ENCODE data around the gene SLC28A3. TPM values are rescaled to one million over a fixed set of nuclear protein-coding genes. Genes with fewer than 3 reads are reported as not detected.

The SLC28A3 gene
- total RNA-seq, 1 donor = 0.72 TPM

GRCh38 chr9:84318981-84319380 lies 21.6 kb downstream of the SLC28A3 start:
- TF ChIP-seq CTCF (IDR thresholded peaks at IDR 0.05; ENCODE audit: extremely low read depth, low read depth, low read length) = no peak
- Histone ChIP-seq H3K4me3 (ENCODE audit: insufficient read depth, low read length) (no peak overlapping the region), H3K27ac (ENCODE audit: low read depth, low read length) (no peak overlapping the region), H3K4me2 (ENCODE audit: insufficient read depth, low read length) (no peak overlapping the region), H4K20me1 (ENCODE audit: insufficient read depth, low read length) (no peaks in the 10 kb centered on the region), H3K36me3 (ENCODE audit: insufficient read depth, low read length) (no peaks in the 10 kb centered on the region), H2AFZ (ENCODE audit: low read length) (no peak overlapping the region), H3K27me3 (ENCODE audit: insufficient read depth, low read length) (peaks cover 2% of the 10 kb centered on the region), H3K9me3 (ENCODE audit: low read depth, low read length) (no peaks in the 10 kb centered on the region), H3K79me2 (ENCODE audit: insufficient read depth, low read length) (no peaks in the 10 kb centered on the region), H3K4me1 (ENCODE audit: insufficient read depth, low read length) (peaks cover 28% of the 10 kb centered on the region)
- DNase-seq (ENCODE audit: insufficient read length, low spot score, missing footprints) = no peak

- Histone ChIP-seq H3K4me1 (ENCODE audit: insufficient read depth, low read length) (peaks cover 15% of the 10 kb centered on the region), H3K27me3 (ENCODE audit: insufficient read depth, low read length) (peaks cover 4% of the 10 kb centered on the region), H2AFZ (ENCODE audit: low read length) (no peak overlapping the region), H3K79me2 (ENCODE audit: insufficient read depth, low read length) (no peaks in the 10 kb centered on the region), H4K20me1 (ENCODE audit: insufficient read depth, low read length) (no peaks in the 10 kb centered on the region), H3K4me3 (ENCODE audit: insufficient read depth, low read length) (no peak overlapping the region), H3K9me3 (ENCODE audit: low read depth, low read length) (no peaks in the 10 kb centered on the region), H3K27ac (ENCODE audit: low read depth, low read length) (no peak overlapping the region), H3K4me2 (ENCODE audit: insufficient read depth, low read length) (no peak overlapping the region), H3K36me3 (ENCODE audit: insufficient read depth, low read length) (no peaks in the 10 kb centered on the region)
- DNase-seq (ENCODE audit: insufficient read length, low spot score, missing footprints) = no peak
- TF ChIP-seq CTCF (IDR thresholded peaks at IDR 0.05; ENCODE audit: extremely low read depth, low read depth, low read length) = peak; percentile 9
Measured at GRCh38 chr9:84317563-84317962, 23.0 kb downstream of the SLC28A3 start.

GRCh38 chr9:84315278-84315877 lies 25.2 kb downstream of the SLC28A3 start:
- peak overlapping the region; percentile 58 for H2AFZ ChIP-seq (ENCODE audit: low read length)
- H3K4me2 ChIP-seq (ENCODE audit: insufficient read depth, low read length) = peak overlapping the region; percentile 54
- no peaks in the 10 kb centered on the region for H4K20me1 ChIP-seq (ENCODE audit: insufficient read depth, low read length)
- no peak overlapping the region for H3K4me3 ChIP-seq (ENCODE audit: insufficient read depth, low read length)
- no peak overlapping the region for H3K27ac ChIP-seq (ENCODE audit: low read depth, low read length)
- peak; percentile 85 for TF ChIP-seq CTCF (IDR thresholded peaks at IDR 0.05; ENCODE audit: extremely low read depth, low read depth, low read length)
- DNase-seq (ENCODE audit: insufficient read length, low spot score, missing footprints) = no peak
- peaks cover 2% of the 10 kb centered on the region for H3K27me3 ChIP-seq (ENCODE audit: insufficient read depth, low read length)
- no peaks in the 10 kb centered on the region for H3K79me2 ChIP-seq (ENCODE audit: insufficient read depth, low read length)
- H3K36me3 ChIP-seq (ENCODE audit: insufficient read depth, low read length) = no peaks in the 10 kb centered on the region
- H3K9me3 ChIP-seq (ENCODE audit: low read depth, low read length) = no peaks in the 10 kb centered on the region
- H3K4me1 ChIP-seq (ENCODE audit: insufficient read depth, low read length) = peaks cover 10% of the 10 kb centered on the region

- Histone ChIP-seq H3K4me1 (ENCODE audit: insufficient read depth, low read length) (peaks cover 10% of the 10 kb centered on the region), H2AFZ (ENCODE audit: low read length) (no peak overlapping the region), H3K27me3 (ENCODE audit: insufficient read depth, low read length) (peaks cover 2% of the 10 kb centered on the region), H3K9me3 (ENCODE audit: low read depth, low read length) (no peaks in the 10 kb centered on the region), H4K20me1 (ENCODE audit: insufficient read depth, low read length) (no peaks in the 10 kb centered on the region), H3K79me2 (ENCODE audit: insufficient read depth, low read length) (no peaks in the 10 kb centered on the region), H3K36me3 (ENCODE audit: insufficient read depth, low read length) (no peaks in the 10 kb centered on the region), H3K27ac (ENCODE audit: low read depth, low read length) (no peak overlapping the region), H3K4me3 (ENCODE audit: insufficient read depth, low read length) (no peak overlapping the region), H3K4me2 (ENCODE audit: insufficient read depth, low read length) (no peak overlapping the region)
- no peak for DNase-seq (ENCODE audit: insufficient read length, low spot score, missing footprints)
- no peak for TF ChIP-seq CTCF (IDR thresholded peaks at IDR 0.05; ENCODE audit: extremely low read depth, low read depth, low read length)
Measured at GRCh38 chr9:84314306-84314705, 26.3 kb downstream of the SLC28A3 start.

Data from osteoblast (primary cell).